ENCODE data around the gene ADAMTS18. TPM values are rescaled to one million over a fixed set of nuclear protein-coding genes. Genes with fewer than 3 reads are reported as not detected.

Gene ADAMTS18
- total RNA-seq, 2 experiments from 2014 or later = not detected

DNA sequence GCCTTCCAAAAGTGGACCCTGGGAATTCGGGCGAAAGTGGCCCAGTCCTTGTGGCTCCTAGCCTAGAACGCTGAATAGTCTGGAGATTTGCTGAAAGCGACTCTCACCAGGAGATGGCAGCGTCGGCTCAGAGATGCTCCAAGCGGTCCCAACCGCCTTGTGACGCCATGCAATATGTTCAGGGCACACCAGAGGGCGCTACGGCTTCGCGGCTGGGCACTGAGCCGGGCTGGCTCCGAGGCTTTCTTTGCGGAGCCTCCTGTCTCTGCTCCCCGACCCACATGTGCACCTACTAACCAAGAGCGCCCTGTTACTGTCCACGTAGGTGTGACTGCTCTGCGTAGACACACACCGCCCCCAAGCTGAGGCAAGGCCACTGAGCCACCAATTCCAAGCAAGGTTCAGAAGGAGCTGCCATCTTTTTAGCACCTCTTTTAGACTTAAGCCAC is 198.7 kb downstream of the ADAMTS18 start:
- TF ChIP-seq, protein P1, sequence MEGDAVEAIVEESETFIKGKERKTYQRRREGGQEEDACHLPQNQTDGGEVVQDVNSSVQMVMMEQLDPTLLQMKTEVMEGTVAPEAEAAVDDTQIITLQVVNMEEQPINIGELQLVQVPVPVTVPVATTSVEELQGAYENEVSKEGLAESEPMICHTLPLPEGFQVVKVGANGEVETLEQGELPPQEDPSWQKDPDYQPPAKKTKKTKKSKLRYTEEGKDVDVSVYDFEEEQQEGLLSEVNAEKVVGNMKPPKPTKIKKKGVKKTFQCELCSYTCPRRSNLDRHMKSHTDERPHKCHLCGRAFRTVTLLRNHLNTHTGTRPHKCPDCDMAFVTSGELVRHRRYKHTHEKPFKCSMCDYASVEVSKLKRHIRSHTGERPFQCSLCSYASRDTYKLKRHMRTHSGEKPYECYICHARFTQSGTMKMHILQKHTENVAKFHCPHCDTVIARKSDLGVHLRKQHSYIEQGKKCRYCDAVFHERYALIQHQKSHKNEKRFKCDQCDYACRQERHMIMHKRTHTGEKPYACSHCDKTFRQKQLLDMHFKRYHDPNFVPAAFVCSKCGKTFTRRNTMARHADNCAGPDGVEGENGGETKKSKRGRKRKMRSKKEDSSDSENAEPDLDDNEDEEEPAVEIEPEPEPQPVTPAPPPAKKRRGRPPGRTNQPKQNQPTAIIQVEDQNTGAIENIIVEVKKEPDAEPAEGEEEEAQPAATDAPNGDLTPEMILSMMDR (IDR thresholded peaks at IDR 0.05) = peak; percentile 98
- Mint-ChIP-seq H3K4me3 (peak overlapping the region; percentile 21), H3K4me1 (ENCODE audit: low read depth) (peaks cover 3% of the 10 kb centered on the region), H3K27me3 (peaks cover 16% of the 10 kb centered on the region), H3K27ac (no peak overlapping the region), H3K9me3 (no peaks in the 10 kb centered on the region), H3K36me3 (ENCODE audit: low read depth) (no peaks in the 10 kb centered on the region)
- DNase-seq (peak; percentile 92), ATAC-seq (peak; percentile 100)
- ChIA-PET POLR2A (no interaction called here), CTCF (interaction anchor here (0.6 to 9.0 kb wide), 16 partner anchors 8 to 767 kb away, joined by 3 to 146 read pairs (median 4); no protein-coding TSS in a partner anchor)
- intact Hi-C loops (cut with micrococcal nuclease) = loop anchor here (1.0 to 5.0 kb wide), 2 partner anchors 141 to 348 kb away; no protein-coding TSS in a partner anchor

DNA sequence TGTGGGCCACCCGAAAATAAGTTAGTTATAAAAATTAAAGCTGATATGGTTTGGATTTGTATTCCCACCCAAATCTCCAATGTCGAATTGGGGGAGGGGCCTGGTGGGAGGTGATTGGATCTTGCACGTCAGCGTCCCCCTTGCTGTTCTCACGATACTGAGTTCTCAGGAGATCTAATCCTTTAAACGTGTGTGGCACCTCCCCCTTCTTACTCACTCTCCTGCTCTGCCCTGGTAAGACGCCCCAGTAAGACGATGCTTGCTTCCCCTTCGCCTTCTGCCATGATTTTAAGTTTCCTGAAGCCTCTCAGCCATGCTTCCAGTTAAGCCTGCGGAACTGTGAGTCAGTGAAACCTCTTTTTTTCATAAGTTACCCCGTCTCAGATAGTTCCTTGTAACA is 200.2 kb downstream of the ADAMTS18 start:
- intact Hi-C loops (cut with micrococcal nuclease) = loop anchor here (5.0 kb wide), 1 partner anchor 143 kb away; no protein-coding TSS in a partner anchor
- H3K27me3 Mint-ChIP-seq = peaks cover 21% of the 10 kb centered on the region
- CTCF ChIA-PET = interaction anchor here (0.9 to 9.0 kb wide), 6 partner anchors 8 to 364 kb away, joined by 3 to 146 read pairs (median 4); no protein-coding TSS in a partner anchor

DNA sequence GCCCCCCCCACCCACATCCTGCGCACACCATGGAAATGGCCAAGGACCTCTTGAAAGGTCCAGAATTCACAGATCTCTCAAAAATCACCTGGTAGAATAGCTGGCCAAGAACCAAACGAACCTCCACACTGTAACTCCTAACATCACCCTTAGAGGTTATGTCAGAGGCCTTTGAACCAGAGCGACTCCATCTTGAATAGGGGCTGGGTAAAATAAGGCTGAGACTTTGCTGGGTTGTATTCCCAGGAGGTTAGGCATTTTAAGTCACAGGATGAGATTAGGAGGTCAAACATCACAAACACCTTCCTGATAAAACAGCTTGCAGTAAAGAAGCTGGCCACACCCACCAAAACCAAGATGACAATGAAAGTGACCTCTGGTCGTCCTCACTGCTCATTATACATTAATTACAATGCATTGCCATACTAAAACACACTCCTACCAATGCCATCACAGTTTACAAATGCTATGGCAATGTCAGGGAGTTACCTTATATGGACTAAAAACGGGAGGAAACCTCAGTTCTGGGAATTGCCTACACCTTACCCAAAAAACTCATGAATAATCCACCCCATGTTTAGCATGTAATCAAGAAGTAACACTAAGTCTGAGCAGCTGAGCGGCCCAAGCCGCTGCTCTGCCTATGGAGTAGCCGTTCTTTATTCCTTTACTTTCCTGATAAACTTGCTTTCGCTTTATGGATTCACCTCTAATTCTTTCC is 200.9 kb downstream of the ADAMTS18 start:
- Mint-ChIP-seq H3K27ac (no peak overlapping the region), H3K36me3 (ENCODE audit: low read depth) (no peaks in the 10 kb centered on the region), H3K4me1 (ENCODE audit: low read depth) (peaks cover 3% of the 10 kb centered on the region), H3K4me3 (no peak overlapping the region), H3K27me3 (peaks cover 22% of the 10 kb centered on the region), H3K9me3 (no peaks in the 10 kb centered on the region)
- ChIA-PET POLR2A (no interaction called here), CTCF (interaction anchor here (0.9 to 9.0 kb wide), 4 partner anchors 43 to 365 kb away, joined by 3 to 146 read pairs (median 4); no protein-coding TSS in a partner anchor)
- intact Hi-C loops (cut with micrococcal nuclease) = no loop called here
- TF ChIP-seq, protein P1 (IDR thresholded peaks at IDR 0.05) = no peak
- DNase-seq = no peak
- ATAC-seq = no peak

More for the DNA sequence above, 200.2 kb downstream of the ADAMTS18 start:
- ATAC-seq (no peak), DNase-seq (no peak)
- no peaks in the 10 kb centered on the region for H3K36me3 Mint-ChIP-seq (ENCODE audit: low read depth)
- no peaks in the 10 kb centered on the region for H3K9me3 Mint-ChIP-seq
- POLR2A ChIA-PET = no interaction called here
- H3K27ac Mint-ChIP-seq = no peak overlapping the region
- peaks cover 3% of the 10 kb centered on the region for H3K4me1 Mint-ChIP-seq (ENCODE audit: low read depth)
- TF ChIP-seq, protein P1 (IDR thresholded peaks at IDR 0.05) = no peak
- no peak overlapping the region for H3K4me3 Mint-ChIP-seq

Other genes starting within 250 kb of the ADAMTS18 start
- 10 to 100 TPM; 54.3 to 60.5 TPM for gene MON1B, start 243.8 kb downstream of the ADAMTS18 start, total RNA-seq
- gene SYCE1L, start 235.6 kb downstream of the ADAMTS18 start, total RNA-seq = 1 to 10 TPM; 3.0 to 4.6 TPM

Measured in activated CD8-positive, alpha-beta T cell treated with anti-CD3 and anti-CD28 coated beads for 36 hours (primary cell).